ENCODE data around the gene EHBP1L1.

Gene EHBP1L1

GRCh38 chr11:65578134-65578533, 2.3 kb downstream of the EHBP1L1 start:
- no peak for FAIRE-seq

DNA sequence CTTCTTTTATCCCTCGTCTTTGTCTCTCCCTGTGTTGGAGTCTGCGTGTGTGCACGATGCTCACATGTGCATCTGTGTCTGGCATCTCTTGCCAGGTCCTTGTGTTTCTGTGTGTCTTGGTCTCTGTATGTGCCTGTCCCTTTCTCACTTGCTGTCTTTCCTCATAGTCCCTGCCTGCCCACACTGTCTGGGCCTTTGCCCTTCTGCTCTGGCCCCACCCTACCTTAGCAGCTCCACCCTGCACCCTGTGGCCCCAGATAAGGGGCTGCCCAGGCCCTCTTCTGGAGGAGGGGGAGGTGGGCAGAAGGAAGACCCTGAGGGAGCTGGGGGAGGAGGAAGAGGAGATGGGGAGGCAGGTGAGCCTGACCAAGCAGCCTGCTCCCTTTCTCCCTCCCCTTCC, 2.8 kb downstream of the EHBP1L1 start:
- FAIRE-seq = no peak

DNA sequence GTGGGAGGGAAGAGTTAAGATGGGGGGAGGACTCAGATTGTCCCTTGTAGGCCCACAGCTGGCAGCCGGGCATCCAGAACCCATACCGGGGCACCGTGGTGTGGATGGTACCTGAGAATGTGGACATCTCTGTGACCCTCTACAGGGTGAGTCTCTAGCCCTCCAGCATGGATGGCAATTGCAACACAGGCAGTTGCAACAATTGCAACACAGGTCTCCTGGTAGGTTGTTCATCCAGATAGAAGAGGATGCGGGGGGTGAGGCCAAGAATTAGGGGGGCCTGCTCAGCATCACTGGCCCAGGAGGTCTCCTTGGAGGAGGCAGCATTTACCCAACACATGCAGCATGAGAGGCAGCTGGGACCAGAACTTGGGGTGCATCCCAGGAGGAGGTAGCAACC, 3.4 kb downstream of the EHBP1L1 start:
- FAIRE-seq = no peak

DNA sequence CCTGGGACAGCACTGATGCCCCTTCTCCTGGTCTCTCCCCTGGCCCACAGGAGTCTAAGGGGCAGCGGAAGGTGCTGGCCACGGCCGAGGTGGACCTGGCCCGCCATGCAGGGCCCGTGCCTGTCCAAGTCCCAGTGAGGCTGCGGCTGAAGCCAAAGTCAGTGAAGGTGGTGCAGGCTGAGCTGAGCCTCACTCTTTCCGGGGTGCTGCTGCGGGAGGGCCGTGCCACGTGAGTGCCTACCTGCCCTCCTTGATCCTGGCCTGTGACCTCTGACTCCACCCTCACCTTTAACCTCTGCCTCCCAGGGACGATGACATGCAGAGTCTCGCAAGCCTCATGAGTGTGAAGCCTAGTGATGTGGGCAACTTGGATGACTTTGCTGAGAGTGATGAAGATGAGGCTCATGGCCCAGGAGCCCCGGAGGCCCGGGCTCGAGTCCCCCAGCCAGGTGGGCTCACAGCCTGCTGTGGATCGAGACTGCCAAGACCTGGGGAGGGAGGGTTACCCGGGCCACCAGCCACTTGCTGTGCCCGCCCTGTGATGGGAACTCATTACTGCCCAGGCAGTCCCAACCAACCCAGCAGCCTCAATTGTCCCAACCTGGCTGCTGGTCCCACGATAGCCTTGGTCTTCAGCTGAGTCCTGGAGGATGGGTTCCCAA, 4.3 kb downstream of the EHBP1L1 start:
- FAIRE-seq = no peak

GRCh38 chr11:65580756-65581155, 4.9 kb downstream of the EHBP1L1 start:
- no peak for FAIRE-seq

- FAIRE-seq = no peak
These were observed 6.1 kb downstream of the EHBP1L1 start for GRCh38 chr11:65581928-65582327.

DNA sequence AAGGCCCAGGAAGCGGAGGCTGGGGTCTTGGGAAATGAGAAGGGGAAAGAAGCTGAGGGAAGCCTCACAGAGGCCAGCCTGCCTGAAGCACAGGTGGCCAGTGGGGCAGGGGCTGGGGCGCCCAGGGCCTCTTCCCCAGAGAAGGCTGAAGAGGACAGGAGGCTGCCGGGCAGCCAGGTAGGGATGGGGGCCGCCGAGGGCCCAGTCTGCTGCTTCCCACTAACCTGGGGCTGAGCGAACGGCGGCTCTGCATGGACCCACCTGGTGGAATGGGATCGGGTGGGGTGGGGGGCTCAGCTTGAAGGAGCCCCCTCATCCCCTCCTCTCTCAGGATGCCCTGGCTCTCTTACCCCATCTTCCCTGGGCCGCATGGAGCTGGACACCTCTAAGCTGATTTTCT, 7.7 kb downstream of the EHBP1L1 start:
- no peak for FAIRE-seq

- FAIRE-seq = no peak
These were observed 8.3 kb downstream of the EHBP1L1 start for GRCh38 chr11:65584106-65584505.

DNA sequence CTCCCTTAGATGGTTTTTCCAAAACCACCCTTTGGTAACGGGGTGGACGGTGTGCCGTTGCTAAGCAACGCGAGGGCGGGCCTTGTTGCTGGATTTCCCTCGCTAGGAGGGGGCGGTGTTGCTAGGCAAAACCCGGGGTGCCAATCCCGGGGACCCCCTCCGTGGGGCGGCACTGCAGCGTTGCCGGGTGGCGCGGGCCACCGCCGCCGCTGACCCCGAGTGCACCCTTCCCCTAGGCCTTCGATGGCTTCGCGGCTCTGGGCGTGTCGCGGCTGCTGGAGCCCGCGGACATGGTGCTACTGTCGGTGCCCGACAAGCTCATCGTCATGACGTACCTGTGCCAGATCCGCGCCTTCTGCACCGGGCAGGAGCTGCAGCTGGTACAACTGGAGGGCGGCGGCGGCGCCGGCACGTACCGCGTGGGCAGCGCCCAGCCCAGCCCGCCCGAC, 8.9 kb downstream of the EHBP1L1 start:
- no peak for FAIRE-seq

DNA sequence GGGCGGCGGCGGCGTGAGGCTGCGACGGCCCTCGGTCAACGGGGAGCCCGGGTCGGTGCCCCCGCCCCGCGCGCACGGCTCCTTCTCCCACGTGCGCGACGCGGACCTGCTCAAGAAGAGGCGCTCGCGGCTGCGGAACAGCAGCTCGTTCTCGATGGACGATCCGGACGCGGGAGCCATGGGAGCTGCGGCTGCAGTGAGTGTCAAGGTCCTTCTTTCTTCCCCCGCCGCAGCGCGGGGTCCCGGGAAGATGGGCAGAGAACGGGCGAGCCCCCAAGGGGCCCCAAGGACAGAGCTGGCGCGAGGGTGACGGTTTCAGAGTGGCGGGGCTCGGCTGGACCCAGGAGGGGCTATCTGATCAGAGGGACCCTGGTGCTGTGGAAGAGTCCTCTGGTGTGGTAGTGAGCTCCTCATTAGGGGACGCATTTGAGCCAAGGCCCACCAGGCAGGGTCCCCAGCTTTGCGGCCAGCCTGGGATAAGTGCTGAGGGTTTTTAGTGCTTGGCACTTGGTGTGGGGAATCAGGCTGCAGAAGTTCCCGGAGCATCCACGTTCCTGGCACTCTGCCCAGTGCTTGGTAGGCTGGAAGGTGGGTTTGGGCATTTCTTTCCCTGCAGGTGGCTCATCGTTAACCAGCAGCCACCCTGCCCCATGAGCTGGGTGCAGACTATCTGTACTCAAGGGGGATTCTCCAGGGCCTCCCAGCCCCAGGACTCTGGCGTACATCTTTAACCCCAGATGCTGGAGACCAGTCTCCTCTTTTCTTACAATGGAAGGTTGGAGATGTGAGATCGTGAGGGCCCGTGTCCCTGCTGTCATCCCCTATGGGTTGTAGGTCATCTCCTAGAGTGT, 9.8 kb downstream of the EHBP1L1 start:
- no peak for FAIRE-seq

- no peak for FAIRE-seq
These were observed 10.4 kb downstream of the EHBP1L1 start for GRCh38 chr11:65586247-65586630.

GRCh38 chr11:65586676-65587075, 10.8 kb downstream of the EHBP1L1 start:
- no peak for FAIRE-seq

DNA sequence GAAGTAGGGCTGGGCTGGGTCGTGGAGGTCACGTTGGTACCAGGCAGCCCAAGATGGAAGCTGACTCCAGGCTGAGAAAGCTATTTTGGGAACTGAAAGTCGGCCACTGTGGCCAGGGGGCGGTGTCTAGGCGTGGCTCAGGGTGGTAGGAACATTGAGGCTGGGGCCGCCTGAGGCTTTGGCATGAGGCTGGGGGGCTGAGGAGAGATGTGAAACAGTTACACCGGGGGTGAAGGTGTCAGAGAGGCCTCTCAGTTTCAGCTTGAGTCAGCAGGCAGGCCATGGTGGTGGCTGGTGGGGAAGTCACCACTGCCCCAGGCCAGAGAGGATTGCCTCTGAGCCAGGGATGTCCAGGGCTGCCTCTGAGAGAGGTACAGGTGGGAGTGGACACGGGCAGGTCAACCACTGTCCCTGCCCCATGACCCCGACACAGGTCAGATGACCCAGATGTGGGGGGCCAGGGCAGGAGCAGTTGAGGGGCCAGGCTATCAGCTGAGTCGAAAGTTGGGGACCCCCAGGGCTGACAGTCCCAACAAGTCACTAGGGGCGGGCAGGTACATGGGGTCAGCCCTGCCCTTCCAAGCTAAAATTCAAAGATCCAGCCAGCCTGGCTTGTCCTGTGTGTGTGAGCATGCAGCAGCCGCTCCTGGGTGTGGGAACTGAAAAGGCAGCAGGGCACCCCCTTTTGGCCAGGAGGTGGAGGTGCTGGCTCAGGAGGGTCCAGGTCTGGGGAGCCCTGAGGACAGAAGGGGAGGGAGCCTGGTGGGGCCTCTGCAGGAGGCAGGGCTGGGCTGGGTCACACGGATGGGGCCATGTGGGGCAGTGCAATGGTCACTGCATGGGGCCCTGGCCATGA, 12.6 kb downstream of the EHBP1L1 start:
- no peak for FAIRE-seq

GRCh38 chr11:65589444-65590239, 13.8 kb downstream of the EHBP1L1 start:
- no peak for FAIRE-seq

- no peak for FAIRE-seq
These were observed 14.4 kb downstream of the EHBP1L1 start for GRCh38 chr11:65590240-65590738.

- no peak for FAIRE-seq
These were observed 16.3 kb downstream of the EHBP1L1 start for GRCh38 chr11:65591939-65592857.

- FAIRE-seq = no peak
These were observed 17.1 kb downstream of the EHBP1L1 start for GRCh38 chr11:65592858-65593517.

GRCh38 chr11:65593518-65594414, 17.9 kb downstream of the EHBP1L1 start:
- no peak for FAIRE-seq

DNA sequence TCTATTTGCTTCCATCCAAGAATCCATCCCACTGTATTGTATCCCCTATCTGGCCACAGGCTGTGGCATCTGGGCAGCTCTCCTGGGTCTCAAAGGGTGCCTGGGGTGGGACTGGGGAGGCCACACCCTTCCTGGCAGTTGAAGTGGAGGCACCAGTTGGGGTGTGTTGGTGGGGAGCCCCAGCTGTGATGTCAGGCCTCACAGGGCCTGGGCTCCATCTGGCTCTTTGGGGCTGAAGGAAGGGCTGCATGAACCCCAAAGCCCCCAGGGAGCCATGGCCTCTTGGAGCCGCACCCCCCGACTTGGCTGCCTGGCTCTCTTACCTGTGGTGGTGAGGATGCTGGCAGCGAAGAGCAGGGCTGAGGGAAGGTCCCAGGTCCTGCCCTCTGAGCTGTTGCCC, 19.3 kb downstream of the EHBP1L1 start:
- FAIRE-seq = no peak
